ENCODE measurements around the gene PTGIR.

PTGIR gene

DNA sequence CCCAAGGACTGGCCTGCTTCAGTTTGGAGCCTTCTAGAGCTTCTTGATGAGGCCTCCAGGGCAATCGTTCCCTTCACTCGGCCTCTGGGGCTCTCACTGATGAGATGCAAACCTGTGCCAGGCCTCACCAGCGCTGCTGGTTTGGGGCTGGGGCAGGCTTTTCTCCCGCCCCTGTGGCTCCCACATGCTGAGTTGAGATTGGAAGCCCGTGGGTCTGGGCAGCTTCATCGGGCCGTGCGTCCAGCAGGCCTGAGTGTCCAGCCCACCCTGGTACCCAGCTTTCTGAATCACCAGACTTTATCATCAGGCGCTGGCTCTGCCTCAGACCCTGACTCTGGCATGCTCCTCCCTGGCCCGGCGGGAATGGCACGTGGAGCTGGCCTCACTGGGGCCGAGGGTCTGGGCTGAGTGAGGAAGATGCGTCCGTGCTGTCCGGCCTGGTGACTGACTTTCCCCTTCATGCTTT is 19.5 kb downstream of the PTGIR start:
- Histone ChIP-seq H3K9me3 (ENCODE audit: insufficient read depth, low read depth, low read length) (no peaks in the 10 kb centered on the region), H3K36me3 (ENCODE audit: insufficient read depth, low read length) (peaks cover 48% of the 10 kb centered on the region), H3K4me1 (ENCODE audit: insufficient read depth, low read length) (peaks cover 12% of the 10 kb centered on the region; the same call in 1 of the 2 replicates), H3K27me3 (ENCODE audit: insufficient read depth, low read length) (no peaks in the 10 kb centered on the region), H3K27ac (ENCODE audit: low read depth, low read length) (no peak overlapping the region), H3K4me3 (ENCODE audit: low read length) (no peak overlapping the region), H3K9ac (ENCODE audit: low read depth, low read length) (no peak overlapping the region)
- WGBS = 93% methylated on average over 16 of the region's 16 CpGs

- Histone ChIP-seq H3K27ac (ENCODE audit: low read depth, low read length) (no peak overlapping the region), H3K9ac (ENCODE audit: low read depth, low read length) (no peak overlapping the region), H3K9me3 (ENCODE audit: insufficient read depth, low read depth, low read length) (no peaks in the 10 kb centered on the region), H3K36me3 (ENCODE audit: insufficient read depth, low read length) (peaks cover 45% of the 10 kb centered on the region), H3K4me3 (ENCODE audit: low read length) (no peak overlapping the region), H3K27me3 (ENCODE audit: insufficient read depth, low read length) (no peaks in the 10 kb centered on the region), H3K4me1 (ENCODE audit: insufficient read depth, low read length) (peaks cover 12% of the 10 kb centered on the region; the same call in 1 of the 2 replicates)
- 87% methylated on average over 13 of the region's 13 CpGs for WGBS
These were observed 20.0 kb downstream of the PTGIR start for GRCh38 chr19:46604781-46605355.

DNA sequence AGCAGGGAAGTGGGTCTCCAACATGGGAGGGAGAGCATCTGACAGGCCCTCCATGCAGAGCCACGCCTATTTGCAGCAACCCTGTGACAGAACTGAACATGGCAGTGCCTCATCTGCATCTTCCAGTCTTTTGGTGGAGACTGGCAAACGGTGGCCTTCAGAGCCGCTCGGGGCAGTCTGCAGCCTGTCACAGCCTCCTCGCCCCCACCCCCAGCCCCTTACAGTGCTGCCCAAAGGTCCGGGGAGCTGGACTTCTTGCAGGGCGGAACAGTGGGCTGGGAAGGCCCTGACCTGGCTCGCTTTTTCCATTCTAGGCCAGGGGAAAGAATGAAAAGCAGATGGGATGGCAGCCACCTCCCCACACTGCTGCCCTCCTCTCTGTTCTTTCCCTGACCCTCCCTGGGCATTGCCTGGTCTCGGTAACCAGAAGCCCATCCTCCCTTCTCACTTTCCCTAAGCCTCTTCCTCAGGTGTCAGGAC is 21.1 kb downstream of the PTGIR start:
- H3K4me3 ChIP-seq (ENCODE audit: low read length) = no peak overlapping the region
- 0 out of 2 replicates have a peak, but pooled peaks cover 3% of the 10 kb centered on the region for H3K9me3 ChIP-seq (ENCODE audit: insufficient read depth, low read depth, low read length)
- H3K27me3 ChIP-seq (ENCODE audit: insufficient read depth, low read length) = no peaks in the 10 kb centered on the region
- 85% methylated on average over 9 of the region's 9 CpGs for WGBS
- H3K4me1 ChIP-seq (ENCODE audit: insufficient read depth, low read length) = peaks cover 12% of the 10 kb centered on the region; the same call in 1 of the 2 replicates
- H3K27ac ChIP-seq (ENCODE audit: low read depth, low read length) = no peak overlapping the region
- peaks cover 34% of the 10 kb centered on the region for H3K36me3 ChIP-seq (ENCODE audit: insufficient read depth, low read length)
- H3K9ac ChIP-seq (ENCODE audit: low read depth, low read length) = no peak overlapping the region

GRCh38 chr19:46603195-46603637 is 21.7 kb downstream of the PTGIR start:
- H3K4me3 ChIP-seq (ENCODE audit: low read length) = peak overlapping the region; percentile 73; the same call in 1 of the 2 replicates
- peaks cover 12% of the 10 kb centered on the region; the same call in 1 of the 2 replicates for H3K4me1 ChIP-seq (ENCODE audit: insufficient read depth, low read length)
- H3K9ac ChIP-seq (ENCODE audit: low read depth, low read length) = no peak overlapping the region; the same call in 1 of the 2 replicates
- no peak overlapping the region for H3K27ac ChIP-seq (ENCODE audit: low read depth, low read length)
- H3K36me3 ChIP-seq (ENCODE audit: insufficient read depth, low read length) = peaks cover 28% of the 10 kb centered on the region
- 59% methylated on average over 2 of the region's 2 CpGs for WGBS
- no peaks in the 10 kb centered on the region for H3K27me3 ChIP-seq (ENCODE audit: insufficient read depth, low read length)
- 0 out of 2 replicates have a peak, but pooled peaks cover 3% of the 10 kb centered on the region for H3K9me3 ChIP-seq (ENCODE audit: insufficient read depth, low read depth, low read length)

DNA sequence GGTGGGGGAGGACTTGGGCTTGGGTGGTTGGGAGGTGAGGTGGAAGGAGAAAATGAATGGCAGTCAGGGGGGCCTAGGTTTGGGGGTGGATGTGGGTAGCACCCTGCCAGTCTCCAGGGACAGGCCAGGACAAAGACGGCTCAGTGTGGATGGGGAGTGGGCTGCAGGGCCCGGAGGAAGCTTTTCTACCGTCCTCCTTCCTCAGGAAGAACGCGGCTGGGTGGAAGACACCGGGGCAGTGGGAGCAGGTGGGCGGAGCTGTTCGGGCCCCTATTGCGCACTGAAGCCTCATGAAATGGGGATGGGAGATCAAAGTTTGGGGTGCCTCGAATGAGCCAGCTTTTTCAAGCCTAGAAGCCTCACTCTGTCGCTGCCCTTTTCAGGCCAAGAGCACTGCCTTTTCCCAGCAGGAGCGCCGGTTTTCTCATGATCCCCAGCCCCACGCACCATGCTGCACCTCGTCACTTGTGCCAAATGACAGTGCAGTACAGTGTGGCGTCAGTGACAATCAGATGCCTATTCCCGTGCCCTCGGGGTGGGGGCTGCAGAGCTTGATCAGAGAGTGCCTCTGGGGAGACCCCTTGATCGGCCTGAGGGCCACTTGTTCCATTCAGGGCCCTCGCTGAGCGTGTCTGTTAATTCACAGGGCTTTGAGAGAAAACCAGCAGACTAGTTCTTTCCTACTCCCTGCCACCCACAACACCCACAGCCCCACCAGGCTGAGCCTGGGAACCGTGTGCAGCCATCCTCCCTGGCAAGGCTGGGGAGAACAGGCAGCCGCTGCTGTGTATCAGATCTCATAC is 22.3 kb downstream of the PTGIR start:
- peaks cover 12% of the 10 kb centered on the region; the same call in 1 of the 2 replicates for H3K4me1 ChIP-seq (ENCODE audit: insufficient read depth, low read length)
- WGBS = 44% methylated on average over 23 of the region's 23 CpGs
- 0 out of 2 replicates have a peak, but pooled peaks cover 3% of the 10 kb centered on the region for H3K9me3 ChIP-seq (ENCODE audit: insufficient read depth, low read depth, low read length)
- peak overlapping the region; percentile 73 for H3K4me3 ChIP-seq (ENCODE audit: low read length)
- no peak overlapping the region for H3K27ac ChIP-seq (ENCODE audit: low read depth, low read length)
- H3K36me3 ChIP-seq (ENCODE audit: insufficient read depth, low read length) = peaks cover 22% of the 10 kb centered on the region
- H3K27me3 ChIP-seq (ENCODE audit: insufficient read depth, low read length) = no peaks in the 10 kb centered on the region
- H3K9ac ChIP-seq (ENCODE audit: low read depth, low read length) = peak overlapping the region; percentile 99; the same call in 1 of the 2 replicates

DNA sequence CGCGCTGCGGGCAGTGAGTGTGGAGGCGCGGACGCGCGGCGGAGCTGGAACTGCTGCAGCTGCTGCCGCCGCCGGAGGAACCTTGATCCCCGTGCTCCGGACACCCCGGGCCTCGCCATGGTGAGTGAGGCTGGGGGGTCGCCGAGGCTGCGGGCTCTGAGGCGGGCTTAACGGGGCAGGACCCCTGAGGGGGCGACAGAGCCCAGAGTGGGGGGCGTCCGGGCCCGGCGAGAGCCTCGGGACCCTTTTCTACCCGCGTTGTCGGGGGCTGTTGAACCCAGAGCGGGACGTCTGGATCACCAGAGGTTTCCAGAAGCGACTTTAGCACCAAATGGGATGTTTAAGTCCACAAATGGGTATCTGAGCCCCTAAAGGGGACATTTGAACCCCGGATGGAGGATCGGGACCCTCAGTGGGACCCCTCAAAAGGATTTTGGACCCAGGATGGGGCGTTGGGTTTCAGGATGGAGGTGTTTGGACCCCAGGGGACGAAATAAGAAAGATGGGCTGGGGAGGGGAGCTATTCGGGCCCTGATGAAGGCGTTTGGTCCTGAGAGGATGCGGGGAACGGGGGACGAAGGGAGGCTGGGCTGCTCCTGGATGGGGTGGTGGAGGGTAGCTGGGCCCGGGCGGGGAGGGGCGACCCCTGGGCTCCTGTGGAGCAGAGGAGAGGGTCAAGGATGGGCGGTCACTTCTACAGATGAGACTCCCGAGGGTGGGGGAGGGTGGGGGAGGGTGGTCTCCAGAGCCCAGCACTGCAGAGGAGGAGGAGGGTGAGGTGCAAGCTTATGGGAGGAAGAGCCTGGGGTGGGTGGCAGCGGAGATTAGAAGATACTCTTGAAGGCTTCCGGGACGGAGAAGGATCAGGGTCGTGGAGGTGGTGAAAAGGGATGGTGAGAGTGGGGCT is 23.3 kb downstream of the PTGIR start, which contains the start of gene CALM3:
TSS of gene CALM3 (plus strand) at position 13 of the 907 bp plus-strand sequence. CDS start at position 118, 105 bp downstream.
- Histone ChIP-seq H3K9ac (ENCODE audit: low read depth, low read length) (peak within 1 kb of the TSS; percentile 99), H3K27ac (ENCODE audit: low read depth, low read length) (peak within 1 kb of the TSS; percentile 98), H3K4me3 (ENCODE audit: low read length) (peak within 1 kb of the TSS; percentile 73), H3K9me3 (ENCODE audit: insufficient read depth, low read depth, low read length) (0 out of 2 replicates have a peak, but pooled peaks cover 3% of the 10 kb centered on the region), H3K27me3 (ENCODE audit: insufficient read depth, low read length) (no peaks in the 10 kb centered on the region), H3K4me1 (ENCODE audit: insufficient read depth, low read length) (peaks cover 12% of the 10 kb centered on the region; the same call in 1 of the 2 replicates), H3K36me3 (ENCODE audit: insufficient read depth, low read length) (peaks cover 12% of the 10 kb centered on the region)
- under 1% methylated on average over 51 of the region's 51 CpGs for WGBS

GRCh38 chr19:46600384-46601317 is 24.2 kb downstream of the PTGIR start:
- peaks cover 3% of the 10 kb centered on the region for H3K36me3 ChIP-seq (ENCODE audit: insufficient read depth, low read length)
- peak overlapping the region; percentile 99 for H3K9ac ChIP-seq (ENCODE audit: low read depth, low read length)
- peak overlapping the region; percentile 98 for H3K27ac ChIP-seq (ENCODE audit: low read depth, low read length)
- 0 out of 2 replicates have a peak, but pooled peaks cover 3% of the 10 kb centered on the region for H3K9me3 ChIP-seq (ENCODE audit: insufficient read depth, low read depth, low read length)
- peaks cover 12% of the 10 kb centered on the region; the same call in 1 of the 2 replicates for H3K4me1 ChIP-seq (ENCODE audit: insufficient read depth, low read length)
- no peaks in the 10 kb centered on the region for H3K27me3 ChIP-seq (ENCODE audit: insufficient read depth, low read length)
- H3K4me3 ChIP-seq (ENCODE audit: low read length) = peak overlapping the region; percentile 73
- WGBS = 2% methylated on average over 93 of the region's 93 CpGs

DNA sequence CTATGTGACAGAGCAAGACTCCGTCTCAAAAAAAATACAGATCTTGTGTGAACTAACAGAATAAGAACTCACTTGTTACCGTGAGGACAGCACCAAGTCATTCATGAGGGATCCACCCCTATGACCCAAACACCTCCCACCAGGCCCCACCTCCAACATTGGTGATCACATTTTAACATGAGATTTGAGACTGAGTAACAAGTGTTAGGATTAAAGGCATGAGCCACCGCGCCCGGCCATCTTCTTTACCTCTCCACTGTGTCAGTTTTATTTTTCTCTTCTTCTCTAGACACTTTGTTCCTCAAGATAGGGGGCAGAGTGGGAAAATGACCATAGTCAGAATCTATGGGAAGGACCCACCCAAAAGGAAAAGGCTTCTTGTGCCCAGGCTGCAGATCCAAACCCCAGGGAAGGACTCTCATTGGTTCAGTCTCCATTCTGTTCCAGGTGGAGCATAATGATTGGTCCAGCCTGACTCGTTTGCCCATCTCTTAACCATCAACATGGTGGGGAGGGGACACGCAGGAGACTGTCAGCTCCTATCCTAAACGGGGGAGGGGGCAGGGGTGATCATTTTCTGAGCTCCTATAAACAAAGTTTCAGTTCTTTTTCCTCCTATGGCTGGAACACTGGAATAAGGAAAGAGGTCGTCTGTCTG is 25.0 kb downstream of the PTGIR start:
- H3K27ac ChIP-seq (ENCODE audit: low read depth, low read length) = peak overlapping the region; percentile 98; the same call in 1 of the 2 replicates
- 0 out of 2 replicates have a peak, but pooled peaks cover 3% of the 10 kb centered on the region for H3K9me3 ChIP-seq (ENCODE audit: insufficient read depth, low read depth, low read length)
- H3K36me3 ChIP-seq (ENCODE audit: insufficient read depth, low read length) = no peaks in the 10 kb centered on the region
- no peaks in the 10 kb centered on the region for H3K27me3 ChIP-seq (ENCODE audit: insufficient read depth, low read length)
- 70% methylated on average over 5 of the region's 9 CpGs for WGBS
- no peak overlapping the region for H3K9ac ChIP-seq (ENCODE audit: low read depth, low read length)
- H3K4me3 ChIP-seq (ENCODE audit: low read length) = peak overlapping the region; percentile 73
- peaks cover 12% of the 10 kb centered on the region; the same call in 1 of the 2 replicates for H3K4me1 ChIP-seq (ENCODE audit: insufficient read depth, low read length)

DNA sequence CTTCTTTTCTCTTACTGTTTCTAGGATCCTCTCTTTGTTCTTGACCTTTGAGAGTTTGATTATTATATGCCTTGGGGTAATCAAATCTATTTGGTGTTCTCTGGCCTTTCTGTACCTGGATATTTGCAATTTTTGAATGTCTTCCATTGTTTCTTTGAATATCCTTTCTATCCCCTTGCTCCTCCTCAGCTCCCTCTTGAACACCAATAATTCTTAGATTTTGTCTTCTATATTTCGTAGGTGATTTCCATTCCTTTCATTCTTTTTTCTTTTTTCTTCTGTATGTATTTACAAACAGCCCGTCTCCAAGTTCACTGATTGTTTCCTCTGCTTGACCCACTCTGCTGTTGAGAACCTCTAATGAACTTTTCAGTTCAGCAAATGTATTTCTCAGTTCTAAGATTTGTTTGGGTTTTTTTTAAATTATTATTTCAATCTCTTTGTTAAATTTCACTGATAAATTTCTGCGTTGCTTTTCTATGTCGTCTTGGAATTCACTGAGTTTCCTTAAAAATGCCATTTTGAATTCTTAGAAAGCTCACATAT is 26.4 kb downstream of the PTGIR start:
- no peak overlapping the region for H3K4me3 ChIP-seq (ENCODE audit: low read length)
- peaks cover 8% of the 10 kb centered on the region; the same call in 1 of the 2 replicates for H3K4me1 ChIP-seq (ENCODE audit: insufficient read depth, low read length)
- H3K27me3 ChIP-seq (ENCODE audit: insufficient read depth, low read length) = no peaks in the 10 kb centered on the region
- H3K27ac ChIP-seq (ENCODE audit: low read depth, low read length) = no peak overlapping the region
- no peak overlapping the region for H3K9ac ChIP-seq (ENCODE audit: low read depth, low read length)
- H3K36me3 ChIP-seq (ENCODE audit: insufficient read depth, low read length) = no peaks in the 10 kb centered on the region
- H3K9me3 ChIP-seq (ENCODE audit: insufficient read depth, low read depth, low read length) = 0 out of 2 replicates have a peak, but pooled peaks cover 3% of the 10 kb centered on the region
- WGBS = 87% methylated on average over 4 of the region's 4 CpGs

Data from HUES64 (cell line).